AG04449 (cell line): Measurements from ENCODE around the gene LRRIQ4.

Source experiments
- CTCF ChIA-PET: fragments of 350-600 bp; formaldehyde crosslinking; extraction: SDS; loops from one replicate; lab custom pipeline; 2021; ENCODE audit warnings: antibody characterized with exemption; lab: Yijun Ruan, JAX
- POLR2A ChIA-PET: fragments of 400-600, 350-600 bp; formaldehyde crosslinking; extraction: SDS; loops from one replicate; lab custom pipeline; 2020; ENCODE audit warnings: antibody characterized with exemption, inconsistent platforms; lab: Yijun Ruan, JAX
- DNase-seq: peaks from one replicate; pipeline ENCODE4 v3.0.0-alpha.2; 2010; ENCODE audit warnings: low read depth, low spot score
- H3K4me3 ChIP-seq: 2 replicates; pipeline ENCODE4 v1.5.1; 2011; ENCODE audit warnings: low read depth, mild to moderate bottlenecking, control low read depth, low read length
- TF ChIP-seq, protein P1 (sequence below): IDR thresholded peaks from one replicate; pipeline ENCODE4 v1.5.1; 2011; ENCODE audit warnings: mild to moderate bottlenecking, moderate library complexity, low read length, control low read depth, inconsistent platforms; ENCODE audit not compliant: insufficient read depth; ENCODE audit errors: missing control alignments

LRRIQ4 gene

DNA sequence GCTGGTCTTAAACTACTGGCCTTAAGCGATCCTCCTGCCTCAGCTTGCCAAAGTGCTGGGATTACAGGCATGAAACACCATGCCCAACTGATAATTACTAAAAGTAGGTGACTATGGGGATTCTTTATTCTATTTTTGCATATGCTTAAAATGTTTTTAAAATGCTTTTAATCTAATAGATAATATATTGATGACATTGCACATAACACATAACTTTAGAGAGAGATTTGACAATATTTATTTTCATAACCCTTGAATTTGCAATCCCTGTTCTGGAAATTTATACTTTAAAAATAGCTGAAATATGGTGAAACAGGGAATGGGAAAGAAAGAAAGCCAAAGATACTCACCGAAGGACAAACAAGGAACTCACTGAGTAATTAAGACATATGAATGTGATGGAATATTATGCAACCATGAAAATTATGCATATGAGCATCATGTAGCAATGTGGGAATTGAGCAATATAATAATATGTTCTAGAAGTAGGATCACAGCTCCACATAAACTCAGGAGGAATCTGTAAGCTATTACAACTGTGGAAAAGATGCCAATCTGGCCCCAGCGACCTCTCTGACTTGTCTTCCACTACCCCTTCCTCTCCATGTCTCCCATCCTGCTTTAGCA is 55.0 kb downstream of the LRRIQ4 start:
- TF ChIP-seq, protein P1, sequence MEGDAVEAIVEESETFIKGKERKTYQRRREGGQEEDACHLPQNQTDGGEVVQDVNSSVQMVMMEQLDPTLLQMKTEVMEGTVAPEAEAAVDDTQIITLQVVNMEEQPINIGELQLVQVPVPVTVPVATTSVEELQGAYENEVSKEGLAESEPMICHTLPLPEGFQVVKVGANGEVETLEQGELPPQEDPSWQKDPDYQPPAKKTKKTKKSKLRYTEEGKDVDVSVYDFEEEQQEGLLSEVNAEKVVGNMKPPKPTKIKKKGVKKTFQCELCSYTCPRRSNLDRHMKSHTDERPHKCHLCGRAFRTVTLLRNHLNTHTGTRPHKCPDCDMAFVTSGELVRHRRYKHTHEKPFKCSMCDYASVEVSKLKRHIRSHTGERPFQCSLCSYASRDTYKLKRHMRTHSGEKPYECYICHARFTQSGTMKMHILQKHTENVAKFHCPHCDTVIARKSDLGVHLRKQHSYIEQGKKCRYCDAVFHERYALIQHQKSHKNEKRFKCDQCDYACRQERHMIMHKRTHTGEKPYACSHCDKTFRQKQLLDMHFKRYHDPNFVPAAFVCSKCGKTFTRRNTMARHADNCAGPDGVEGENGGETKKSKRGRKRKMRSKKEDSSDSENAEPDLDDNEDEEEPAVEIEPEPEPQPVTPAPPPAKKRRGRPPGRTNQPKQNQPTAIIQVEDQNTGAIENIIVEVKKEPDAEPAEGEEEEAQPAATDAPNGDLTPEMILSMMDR, result no peak
- ChIA-PET CTCF (interaction anchor here (1.2 kb wide), 1 partner anchor 10 kb away, joined by 3 read pairs; no protein-coding TSS in a partner anchor), POLR2A (no interaction called here)
- no peak for DNase-seq
- H3K4me3 ChIP-seq, result no peak overlapping the region

DNA sequence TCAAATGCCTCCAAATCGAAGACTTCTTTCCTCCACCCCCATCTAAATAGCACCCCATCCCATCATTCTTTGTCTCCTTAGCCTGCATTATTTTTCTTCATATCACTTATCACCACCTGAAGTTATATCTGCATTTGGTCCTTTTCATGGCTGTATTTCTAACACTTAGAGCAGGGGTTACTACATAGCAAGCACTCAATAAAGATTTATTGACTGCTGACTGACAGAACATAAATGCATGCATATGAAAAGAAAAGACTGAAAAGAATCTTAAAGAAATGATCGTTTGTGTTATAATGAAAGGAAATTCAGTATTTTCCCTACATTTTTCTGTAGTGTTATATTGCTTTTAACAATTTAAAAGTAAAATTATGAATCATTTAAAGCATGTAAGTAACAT is 55.7 kb downstream of the LRRIQ4 start:
- POLR2A ChIA-PET, result no interaction called here
- TF ChIP-seq, protein P1, result no peak
- CTCF ChIA-PET, result interaction anchor here (1.2 kb wide), 1 partner anchor 9 kb away, joined by 3 read pairs; no protein-coding TSS in a partner anchor
- no peak for DNase-seq
- no peak overlapping the region for H3K4me3 ChIP-seq

DNA sequence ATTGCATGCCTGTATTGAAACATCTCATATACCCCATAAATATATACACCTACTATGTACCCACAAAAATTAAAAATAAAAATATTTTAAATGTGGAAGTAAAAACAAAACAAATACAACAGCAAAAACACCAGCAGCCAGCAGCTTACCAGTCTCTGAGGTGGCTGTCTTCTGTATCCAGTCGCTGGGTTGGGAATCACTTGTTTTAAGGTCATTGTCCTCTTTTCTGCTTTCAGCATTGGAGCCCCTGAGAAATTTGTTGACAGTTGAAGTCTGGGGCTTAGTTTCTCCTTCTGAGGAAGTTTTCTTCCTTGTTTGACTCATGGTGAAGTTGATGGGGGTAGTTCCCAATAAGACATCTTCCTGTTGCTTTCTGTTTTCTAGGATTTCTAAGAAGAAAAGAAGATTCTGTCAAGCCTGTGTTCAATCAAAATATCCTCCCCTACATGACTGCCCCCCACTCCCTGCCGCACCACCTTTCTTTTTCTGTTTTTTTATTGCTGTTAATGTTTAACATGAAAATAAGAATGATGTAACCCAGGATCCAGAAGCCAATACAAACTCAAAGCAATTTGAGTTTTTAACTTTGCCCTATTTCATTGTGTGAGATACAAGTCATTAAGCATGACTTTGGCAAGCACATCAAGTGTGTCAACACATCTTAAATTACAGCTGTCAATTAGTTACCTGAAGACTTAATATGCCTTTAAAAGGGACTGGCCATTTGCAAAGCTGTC is 57.0 kb downstream of the LRRIQ4 start, which contains the start of gene LRRC31:
Gene LRRC31 (minus strand): TSS at position 452 of the 737 bp plus-strand sequence. CDS start 128 bp downstream, at position 324.
- TF ChIP-seq, protein P1, result no peak
- CTCF ChIA-PET, result no interaction called here
- POLR2A ChIA-PET, result no interaction called here
- H3K4me3 ChIP-seq, result no peak within 1 kb of the TSS
- no peak for DNase-seq

DNA sequence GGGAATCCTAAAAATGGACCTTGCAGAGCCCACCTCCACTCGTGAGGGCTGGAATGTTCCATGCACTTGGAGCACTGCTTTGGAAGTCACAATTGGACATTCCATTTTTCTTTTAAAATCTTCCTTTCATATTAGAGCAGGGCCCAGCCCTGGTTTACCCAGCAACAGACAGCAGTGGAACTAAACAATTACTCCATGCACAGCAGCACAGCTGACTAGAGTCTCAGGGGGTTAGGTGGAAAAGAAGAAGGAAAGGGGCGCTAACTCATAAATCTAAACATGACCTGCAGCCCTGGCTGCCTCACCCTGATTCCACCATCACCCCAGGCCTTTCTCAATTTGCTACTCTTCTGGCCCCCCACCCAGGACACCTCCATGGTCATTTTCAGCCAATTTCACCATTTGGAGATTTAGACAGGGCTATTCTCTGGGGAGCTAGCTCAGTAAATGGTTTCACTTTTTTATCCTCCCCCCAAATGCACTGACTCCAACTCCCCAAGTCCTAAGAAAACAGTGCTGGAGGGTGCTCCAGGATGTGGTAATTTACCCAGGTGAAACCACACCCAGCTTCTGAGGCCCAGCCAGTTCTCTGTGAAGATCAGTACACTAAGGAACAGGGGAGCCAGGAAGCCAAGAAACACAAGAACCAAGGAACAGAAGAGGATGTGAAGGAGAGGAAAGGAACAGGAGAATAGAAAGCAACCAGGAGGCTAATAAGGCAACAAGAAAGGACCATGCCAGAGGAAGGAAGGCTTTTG is 58.6 kb downstream of the LRRIQ4 start:
- CTCF ChIA-PET, result interaction anchor here (1.0 to 1.5 kb wide), 2 partner anchors 9 to 10 kb away, joined by 4 to 5 read pairs; no protein-coding TSS in a partner anchor
- DNase-seq, result no peak
- no peak overlapping the region for H3K4me3 ChIP-seq
- POLR2A ChIA-PET, result no interaction called here
- TF ChIP-seq, protein P1, result no peak

DNA sequence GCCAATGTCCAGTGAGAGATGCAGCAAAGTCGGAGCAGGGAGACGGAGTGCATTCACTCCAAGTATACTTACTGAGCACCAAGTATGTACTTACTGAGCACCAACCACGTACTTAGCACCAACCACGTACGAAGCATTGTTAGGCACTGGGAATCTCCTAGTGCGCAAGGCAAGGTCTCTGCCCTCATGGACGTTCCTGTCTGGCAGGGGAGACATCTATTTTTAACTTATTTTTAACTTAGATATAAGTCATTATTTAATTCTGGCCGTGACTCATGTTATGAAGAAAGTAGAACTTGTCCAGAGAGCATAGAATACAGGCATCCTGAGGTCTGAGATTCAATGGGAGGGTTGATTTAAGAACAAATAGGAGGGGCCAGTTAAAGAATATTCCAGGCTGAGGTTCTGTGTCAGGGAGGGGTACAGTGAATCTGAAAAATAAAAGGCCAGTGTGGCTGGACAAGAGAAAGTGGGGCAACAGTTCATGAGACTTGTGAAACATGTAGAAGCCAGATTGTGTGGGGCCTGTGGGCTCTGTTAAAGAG is 66.4 kb downstream of the LRRIQ4 start:
- TF ChIP-seq, protein P1, result no peak
- DNase-seq, result no peak
- H3K4me3 ChIP-seq, result no peak overlapping the region
- POLR2A ChIA-PET, result no interaction called here
- CTCF ChIA-PET, result no interaction called here
